ENCODE measurements around the gene POLR2A. TPM values are rescaled to one million over a fixed set of nuclear protein-coding genes. Genes with fewer than 3 reads are reported as not detected.

POLR2A gene
- total RNA-seq, 1 experiment from 2014 or later, result 89.6 TPM

GRCh38 chr17:7512824-7513540, 28.8 kb downstream of the POLR2A start:
- TF ChIP-seq CTCF (IDR thresholded peaks at IDR 0.05; ENCODE audit: unreplicated experiment), result no peak
- no peak overlapping the region for H3K4me3 Mint-ChIP-seq (ENCODE audit: unreplicated experiment)
- DNase-seq (ENCODE audit: unreplicated experiment), result no peak
- H3K9me3 Mint-ChIP-seq (ENCODE audit: unreplicated experiment), result no peaks in the 10 kb centered on the region
- H3K27me3 Mint-ChIP-seq (ENCODE audit: insufficient read depth, unreplicated experiment), result no peaks in the 10 kb centered on the region
- ChIA-PET POLR2A (interaction anchor here (0.6 to 7.6 kb wide), 6 partner anchors 26 to 659 kb away, joined by 4 to 65 read pairs (median 4); partner anchors contain the start of genes SENP3 and TMEM102), CTCF (interaction anchor here (0.5 to 4.7 kb wide), 15 partner anchors 13 to 191 kb away, joined by 3 to 123 read pairs (median 4); partner anchors contain the start of genes SENP3, TMEM102, TNFSF13 and TP53)
- intact Hi-C loops (cut with micrococcal nuclease), result loop anchor here (10.0 kb wide), 1 partner anchor 172 kb away; the partner anchor contains the start of genes TP53 and WRAP53
- no TSS peak for BruUV-seq (replicated peaks)
- peaks cover 69% of the 10 kb centered on the region for H3K36me3 Mint-ChIP-seq (ENCODE audit: insufficient read depth, unreplicated experiment)
- no peak overlapping the region for H3K27ac Mint-ChIP-seq (ENCODE audit: low read depth, unreplicated experiment)
- no peaks in the 10 kb centered on the region for H3K4me1 Mint-ChIP-seq (ENCODE audit: insufficient read depth, unreplicated experiment)

- H3K27ac Mint-ChIP-seq (ENCODE audit: low read depth, unreplicated experiment), result no peak overlapping the region
- BruUV-seq (replicated peaks), result TSS peak; percentile 67
- peaks cover 60% of the 10 kb centered on the region for H3K36me3 Mint-ChIP-seq (ENCODE audit: insufficient read depth, unreplicated experiment)
- no peaks in the 10 kb centered on the region for H3K4me1 Mint-ChIP-seq (ENCODE audit: insufficient read depth, unreplicated experiment)
- no peak for TF ChIP-seq CTCF (IDR thresholded peaks at IDR 0.05; ENCODE audit: unreplicated experiment)
- POLR2A ChIA-PET, result interaction anchor here (1.1 to 7.6 kb wide), 7 partner anchors 9 to 75 kb away, joined by 3 to 65 read pairs (median 4); partner anchors contain the start of genes MPDU1, POLR2A, SENP3 and TNFSF13
- intact Hi-C loops (cut with micrococcal nuclease), result loop anchor here (1.0 to 10.0 kb wide), 3 partner anchors 47 to 171 kb away; partner anchors contain the start of genes SENP3, TP53 and WRAP53
- CTCF ChIA-PET, result interaction anchor here (0.6 to 4.7 kb wide), 28 partner anchors 9 to 290 kb away, joined by 3 to 123 read pairs (median 4); partner anchors contain the start of genes SENP3, TMEM102, TNFSF12 and TNFSF13
- H3K9me3 Mint-ChIP-seq (ENCODE audit: unreplicated experiment), result no peaks in the 10 kb centered on the region
- no peaks in the 10 kb centered on the region for H3K27me3 Mint-ChIP-seq (ENCODE audit: insufficient read depth, unreplicated experiment)
- DNase-seq (ENCODE audit: unreplicated experiment), result no peak
- no peak overlapping the region for H3K4me3 Mint-ChIP-seq (ENCODE audit: unreplicated experiment)
Observed at GRCh38 chr17:7513850-7514419, 29.8 kb downstream of the POLR2A start.

- ChIA-PET CTCF (interaction anchor here (0.5 to 4.7 kb wide), 15 partner anchors 11 to 201 kb away, joined by 3 to 123 read pairs (median 4); partner anchors contain the start of genes SENP3, TMEM102, TNFSF12 and TNFSF13), POLR2A (interaction anchor here (0.6 to 7.6 kb wide), 6 partner anchors 31 to 172 kb away, joined by 3 to 65 read pairs (median 10); partner anchors contain the start of genes POLR2A, SENP3, TNFSF13 and TP53)
- Mint-ChIP-seq H3K4me3 (ENCODE audit: unreplicated experiment) (no peak overlapping the region), H3K27ac (ENCODE audit: low read depth, unreplicated experiment) (no peak overlapping the region), H3K4me1 (ENCODE audit: insufficient read depth, unreplicated experiment) (no peaks in the 10 kb centered on the region), H3K27me3 (ENCODE audit: insufficient read depth, unreplicated experiment) (no peaks in the 10 kb centered on the region), H3K36me3 (ENCODE audit: insufficient read depth, unreplicated experiment) (peaks cover 40% of the 10 kb centered on the region), H3K9me3 (ENCODE audit: unreplicated experiment) (no peaks in the 10 kb centered on the region)
- DNase-seq (ENCODE audit: unreplicated experiment), result no peak
- intact Hi-C loops (cut with micrococcal nuclease), result loop anchor here (2.0 to 10.0 kb wide), 2 partner anchors 73 to 169 kb away; partner anchors contain the start of genes TP53 and WRAP53
- no TSS peak for BruUV-seq (replicated peaks)
- TF ChIP-seq CTCF (IDR thresholded peaks at IDR 0.05; ENCODE audit: unreplicated experiment), result no peak
Observed at GRCh38 chr17:7515911-7516610, 31.9 kb downstream of the POLR2A start.

All from MCF 10A (cell line).